ENCODE measurements around the gene ATG101. TPM values are rescaled to one million over a fixed set of nuclear protein-coding genes. Genes with fewer than 3 reads are reported as not detected.

Gene ATG101
- total and polyA plus RNA-seq, 9 of the 15 experiments (the other 6 are each of a cell fraction or from before 2014, with no cell fraction given), result 2.9 to 52.4 (median 29.7) TPM

GRCh38 chr12:52041695-52042123 is 28.1 kb upstream of the ATG101 start (continued):
- TF ChIP-seq CTCF (IDR thresholded peaks at IDR 0.05 in 2 of 3, conservative IDR thresholded peaks at IDR 0.05 in 1 of 3; ENCODE audit: insufficient read depth in 2 of 3, low read depth in 1 of 3, low read length in 3 of 3) (peak in 2 of 3 experiments; percentile 26 to 30; a peak in 2 of 6 replicates), DNMT1 (IDR thresholded peaks at IDR 0.05) (no peak), MYNN (IDR thresholded peaks at IDR 0.05) (no peak), MYNN (CRISPR knock-in tag; IDR thresholded peaks at IDR 0.05) (no peak), ZNF696 (CRISPR knock-in tag; conservative IDR thresholded peaks at IDR 0.05) (no peak), ZMIZ1 (IDR thresholded peaks at IDR 0.05; ENCODE audit: low read depth in 2 of 2, low read length in 2 of 2) (no peak), ZFP36 (IDR thresholded peaks at IDR 0.05; ENCODE audit: low read depth, low read length, partially characterized antibody) (no peak), ZBTB7A (IDR thresholded peaks at IDR 0.05; ENCODE audit: borderline replicate concordance, control insufficient read depth, low read depth, low read length) (peak; percentile 17; the same call in 1 of the 2 replicates), ZNF143 (CRISPR knock-in tag; IDR thresholded peaks at IDR 0.05) (no peak), SETDB1 (IDR thresholded peaks at IDR 0.05; ENCODE audit: low read length) (no peak), ZNF655 (CRISPR knock-in tag; IDR thresholded peaks at IDR 0.05) (no peak), ZNF224 (CRISPR knock-in tag; IDR thresholded peaks at IDR 0.05) (no peak), POLR2G (IDR thresholded peaks at IDR 0.05; ENCODE audit: low read depth, low read length) (no peak), MIER1 (IDR thresholded peaks at IDR 0.05; ENCODE audit: low read depth) (peak; percentile 69), JUND (IDR thresholded peaks at IDR 0.05; ENCODE audit: borderline replicate concordance, low read depth, low read length) (no peak), JUND (tag; IDR thresholded peaks at IDR 0.05; ENCODE audit: borderline replicate concordance, low read depth, low read length) (no peak), EHMT2 (IDR thresholded peaks at IDR 0.05) (peak; percentile 82), KLF1 (tag; IDR thresholded peaks at IDR 0.05) (peak; percentile 32; the same call in 1 of the 2 replicates), TCF15 (CRISPR knock-in tag; IDR thresholded peaks at IDR 0.05) (no peak), ARNT (IDR thresholded peaks at IDR 0.05) (no peak), VEZF1 (CRISPR knock-in tag; IDR thresholded peaks at IDR 0.05) (peak; percentile 63), POLR2AphosphoS2 (IDR thresholded peaks at IDR 0.05; ENCODE audit: low read length) (no peak)

All from K562 (cell line).